HEK293T (cell line): ENCODE measurements around the gene DHRSX.
A peak's percentile ranks its signal among the peaks of the same experiment; 100 is the strongest.
"Not testable (repeated sequence)": the region's sequence is repeated elsewhere in the genome, so short reads cannot be mapped to it uniquely, and the experiment has no call there.

Source experiments
- CTCF ChIA-PET: fragments of 350-600 bp; formaldehyde crosslinking; extraction: SDS; loops from one replicate; lab custom pipeline; 2021; ENCODE audit warnings: antibody characterized with exemption, inconsistent platforms; lab: Yijun Ruan, JAX
- POLR2A ChIA-PET: fragments of 350-600 bp; formaldehyde crosslinking; extraction: SDS; loops from one replicate; lab custom pipeline; 2020; ENCODE audit warnings: antibody characterized with exemption, inconsistent platforms; lab: Yijun Ruan, JAX
- DNase-seq: peaks from one replicate; pipeline ENCODE4 v3.0.0; 2012; ENCODE audit warnings: mixed read lengths; ENCODE audit errors: extremely low spot score
- ARNT ChIP-seq: fragments of 450-650 bp; IDR thresholded peaks from 2 replicates; pipeline ENCODE4 v1.6.1; 2017; ENCODE audit warnings: mild to moderate bottlenecking
- BHLHE40 ChIP-seq: fragments of 450-650 bp; IDR thresholded peaks from 2 replicates; pipeline ENCODE4 v1.6.1; 2016; ENCODE audit warnings: mild to moderate bottlenecking, moderate library complexity, borderline replicate concordance
- CTBP1 ChIP-seq: fragments of 450-650 bp; IDR thresholded peaks from 2 replicates; pipeline ENCODE4 v1.6.1; 2016; ENCODE audit warnings: borderline replicate concordance
- ELF4 ChIP-seq: fragments of 450-650 bp; IDR thresholded peaks from 2 replicates; pipeline ENCODE4 v1.6.1; 2017; ENCODE audit warnings: antibody characterized with exemption
- FOXA1 ChIP-seq: fragments of 450-650 bp; IDR thresholded peaks from 2 replicates; pipeline ENCODE4 v1.6.1; 2016; ENCODE audit warnings: mild to moderate bottlenecking
- FOXM1 ChIP-seq: fragments of 450-650 bp; IDR thresholded peaks from 2 replicates; pipeline ENCODE4 v1.6.1; 2017; ENCODE audit warnings: mild to moderate bottlenecking, borderline replicate concordance
- HDGF ChIP-seq: fragments of 450-650 bp; IDR thresholded peaks from 2 replicates; pipeline ENCODE4 v1.6.1; 2017; ENCODE audit warnings: antibody characterized with exemption, borderline replicate concordance
- L3MBTL2 ChIP-seq: fragments of 450-650 bp; conservative IDR thresholded peaks from 2 replicates; pipeline ENCODE4 v1.6.1; 2016; ENCODE audit warnings: mild to moderate bottlenecking
- LEF1 ChIP-seq: fragments of 450-650 bp; IDR thresholded peaks from 2 replicates; pipeline ENCODE4 v1.6.1; 2017; ENCODE audit warnings: mild to moderate bottlenecking, borderline replicate concordance
- NFRKB ChIP-seq: fragments of 450-650 bp; IDR thresholded peaks from 2 replicates; pipeline ENCODE4 v1.6.1; 2016; ENCODE audit warnings: mild to moderate bottlenecking, moderate library complexity
- SP1 ChIP-seq: fragments of 450-650 bp; IDR thresholded peaks from 2 replicates; pipeline ENCODE4 v1.6.1; 2017
- SUZ12 ChIP-seq: fragments of 450-650 bp; IDR thresholded peaks from 2 replicates; pipeline ENCODE4 v1.6.1; 2016; ENCODE audit warnings: mild to moderate bottlenecking
- TARDBP ChIP-seq: fragments of 450-650 bp; IDR thresholded peaks from 2 replicates; pipeline ENCODE4 v1.6.1; 2016
- ZNF384 ChIP-seq: fragments of 450-650 bp; IDR thresholded peaks from 2 replicates; pipeline ENCODE4 v1.6.1; 2016
- TF ChIP-seq, protein P1 (sequence below): fragments of 450-650 bp; IDR thresholded peaks from 2 replicates; pipeline ENCODE4 v1.6.1; 2016

The DHRSX gene

DNA sequence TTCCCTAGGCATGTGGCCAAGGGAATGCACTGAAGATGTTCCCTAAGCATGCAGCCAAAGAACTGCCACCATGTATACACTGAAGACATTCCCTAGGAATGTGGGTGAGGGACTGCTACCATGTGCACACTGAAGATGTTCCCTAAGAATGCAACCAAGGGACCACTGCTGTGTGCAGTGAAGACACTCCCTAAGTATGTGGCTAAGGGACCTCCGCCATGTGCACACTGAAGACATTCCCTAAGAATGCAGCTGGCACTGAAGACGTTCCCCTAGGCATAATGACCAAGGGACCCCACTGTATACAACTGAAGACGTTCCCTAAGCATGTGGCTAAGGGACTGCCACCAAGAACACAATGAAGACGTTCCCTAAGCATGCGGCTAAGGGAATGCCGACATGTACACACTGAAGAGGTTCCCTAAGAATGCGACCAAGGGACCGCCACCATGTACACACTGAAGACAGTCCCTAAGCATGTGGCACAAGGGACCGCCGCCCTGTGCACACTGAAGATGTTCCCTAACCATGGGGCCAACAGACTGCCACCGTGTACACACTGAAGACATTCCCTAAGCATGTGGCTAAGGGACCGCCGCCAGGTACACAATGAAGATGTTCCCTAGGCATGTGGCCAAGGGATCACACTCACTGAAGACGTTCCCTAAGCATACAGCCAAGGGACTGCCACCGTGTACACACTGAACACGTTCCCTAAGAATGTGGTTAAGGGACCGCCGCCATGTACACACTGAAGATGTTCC lies 25.6 kb downstream of the DHRSX start:
- ChIA-PET POLR2A (no interaction called here), CTCF (no interaction called here)
- DNase-seq = no peak
- TF ChIP-seq NFRKB (no peak), ZNF384 (no peak), LEF1 (no peak)

GRCh38 chrX:2474280-2474962 lies 26.4 kb downstream of the DHRSX start:
- CTCF ChIA-PET = no interaction called here
- TF ChIP-seq L3MBTL2 = no peak
- no peak for TF ChIP-seq ARNT
- TF ChIP-seq FOXM1 = peak; percentile 38; the same call in 1 of the 2 replicates
- POLR2A ChIA-PET = no interaction called here
- no peak for DNase-seq

GRCh38 chrX:2473064-2473463 lies 27.7 kb downstream of the DHRSX start:
- DNase-seq, POLR2A ChIA-PET, CTCF ChIA-PET: not testable (repeated sequence)

DNA sequence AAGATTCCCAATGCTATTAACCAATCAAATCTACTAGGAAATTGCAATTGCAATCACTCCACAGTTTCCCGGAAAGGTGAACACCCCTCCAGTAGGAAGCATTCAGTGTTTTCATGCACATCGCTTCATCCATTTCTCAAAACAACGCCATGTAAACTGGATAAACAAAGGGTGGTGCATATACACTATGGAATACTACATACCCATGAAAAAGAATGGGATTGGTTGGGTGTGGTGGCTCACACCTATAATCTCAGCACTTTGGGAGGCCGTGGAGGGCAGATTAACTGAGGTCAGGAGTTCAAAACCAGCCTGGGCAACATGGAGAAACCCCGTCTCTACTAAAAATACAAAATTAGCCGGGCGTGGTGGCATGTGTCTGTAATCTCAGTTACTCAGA lies 29.1 kb downstream of the DHRSX start:
- ChIA-PET POLR2A (no interaction called here), CTCF (no interaction called here)
- TF ChIP-seq TARDBP = no peak
- TF ChIP-seq SP1 = no peak
- TF ChIP-seq HDGF = no peak
- TF ChIP-seq ZNF384 = no peak
- no peak for TF ChIP-seq FOXA1
- TF ChIP-seq BHLHE40 = no peak
- TF ChIP-seq NFRKB = no peak
- TF ChIP-seq ARNT = no peak
- TF ChIP-seq LEF1 = no peak
- TF ChIP-seq FOXM1 = no peak
- no peak for TF ChIP-seq SUZ12
- no peak for TF ChIP-seq L3MBTL2
- no peak for TF ChIP-seq CTBP1
- DNase-seq = no peak

GRCh38 chrX:2471126-2471525 lies 29.6 kb downstream of the DHRSX start:
- CTCF ChIA-PET, DNase-seq, POLR2A ChIA-PET: not testable (repeated sequence)

DNA sequence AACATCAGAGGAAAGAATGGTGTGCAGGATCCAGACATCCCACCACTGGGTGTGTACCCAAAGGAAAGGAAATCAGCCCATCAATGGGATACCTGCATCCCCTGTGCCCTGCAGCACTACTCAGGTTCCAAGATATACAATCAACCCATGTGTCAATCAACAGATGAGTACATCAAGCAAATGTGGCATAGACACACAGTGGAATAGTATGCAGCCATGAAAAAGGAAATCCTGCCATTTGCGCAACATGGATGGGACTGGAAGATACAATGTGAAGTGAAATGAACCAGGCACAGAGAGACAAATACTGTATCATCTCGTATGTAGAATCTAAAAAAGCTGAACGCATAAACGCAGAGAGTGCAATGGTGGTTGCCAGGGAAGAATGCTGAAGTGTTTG lies 30.9 kb downstream of the DHRSX start:
- POLR2A ChIA-PET, CTCF ChIA-PET, DNase-seq: not testable (repeated sequence)

GRCh38 chrX:2469196-2469685 lies 31.5 kb downstream of the DHRSX start:
- CTCF ChIA-PET = no interaction called here
- no peak for TF ChIP-seq NFRKB
- no peak for TF ChIP-seq FOXA1
- no peak for TF ChIP-seq SP1
- TF ChIP-seq FOXM1 = no peak
- TF ChIP-seq ZNF384 = no peak
- no peak for TF ChIP-seq SUZ12
- no peak for TF ChIP-seq HDGF
- no peak for TF ChIP-seq CTBP1
- TF ChIP-seq TARDBP = no peak
- TF ChIP-seq ARNT = no peak
- TF ChIP-seq, protein P1, sequence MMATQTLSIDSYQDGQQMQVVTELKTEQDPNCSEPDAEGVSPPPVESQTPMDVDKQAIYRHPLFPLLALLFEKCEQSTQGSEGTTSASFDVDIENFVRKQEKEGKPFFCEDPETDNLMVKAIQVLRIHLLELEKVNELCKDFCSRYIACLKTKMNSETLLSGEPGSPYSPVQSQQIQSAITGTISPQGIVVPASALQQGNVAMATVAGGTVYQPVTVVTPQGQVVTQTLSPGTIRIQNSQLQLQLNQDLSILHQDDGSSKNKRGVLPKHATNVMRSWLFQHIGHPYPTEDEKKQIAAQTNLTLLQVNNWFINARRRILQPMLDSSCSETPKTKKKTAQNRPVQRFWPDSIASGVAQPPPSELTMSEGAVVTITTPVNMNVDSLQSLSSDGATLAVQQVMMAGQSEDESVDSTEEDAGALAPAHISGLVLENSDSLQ = no peak
- TF ChIP-seq ELF4 = no peak

DNA sequence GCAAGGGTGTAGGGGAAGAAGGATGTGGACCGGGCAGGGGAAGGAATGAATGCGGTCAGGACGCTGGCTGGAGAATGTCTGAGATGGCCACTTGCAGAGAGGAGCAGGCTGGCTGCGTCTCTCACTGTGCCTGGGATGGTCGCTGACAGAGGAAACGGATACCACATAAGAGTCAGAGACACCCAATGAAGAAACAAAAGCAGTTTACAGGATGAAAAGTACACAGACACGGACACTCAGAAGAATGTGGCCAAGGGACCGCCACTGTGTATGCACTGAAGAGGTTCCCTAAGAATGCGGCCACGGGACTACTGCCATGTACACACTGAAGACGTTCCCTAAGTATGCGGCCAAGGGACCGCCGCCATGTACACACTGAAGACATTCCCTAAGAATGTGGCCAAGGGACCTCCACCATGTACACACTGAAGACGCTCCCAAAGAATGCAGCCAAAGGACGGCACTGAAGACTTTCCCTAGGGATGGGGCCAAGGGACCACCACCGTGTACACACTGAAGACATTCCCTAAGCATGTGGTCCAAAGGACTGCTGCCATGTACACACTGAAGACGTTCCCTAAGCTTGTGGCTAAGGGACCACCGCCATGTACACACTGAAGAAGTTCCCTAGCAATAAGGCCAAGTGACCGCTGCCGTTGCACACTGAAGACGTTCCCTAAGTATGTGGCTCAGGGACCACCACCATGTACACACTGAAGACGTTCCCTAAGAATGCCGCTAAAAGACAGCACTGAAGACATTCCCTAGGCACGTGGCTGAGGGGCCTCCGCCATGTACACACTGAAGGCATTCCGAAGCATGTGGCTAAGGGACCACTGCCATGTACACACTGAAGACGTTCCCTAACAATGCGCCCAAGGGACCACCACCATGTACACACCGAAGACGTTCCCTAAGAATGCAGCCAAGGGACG lies 32.2 kb downstream of the DHRSX start:
- TF ChIP-seq FOXM1 = 0 out of 2 replicates have a peak, but pooled peaks have one; percentile 15
- no peak for TF ChIP-seq SP1
- POLR2A ChIA-PET = no interaction called here

More at GRCh38 chrX:2469196-2469685, 31.5 kb downstream of the DHRSX start:
- POLR2A ChIA-PET = no interaction called here
- no peak for DNase-seq

More for the DNA sequence above, 32.2 kb downstream of the DHRSX start:
- DNase-seq = no peak
- CTCF ChIA-PET = no interaction called here
